Natural killer cell (primary cell): ENCODE results near the gene AATF. TPM values are rescaled to one million over a fixed set of nuclear protein-coding genes. Genes with fewer than 3 reads are reported as not detected.
A peak's percentile ranks its signal among the peaks of the same experiment; 100 is the strongest.

Source experiments
- ATAC-seq, 3 donors: fragments of 150-1000 bp in 2 of 3; fragments of 200-7000 bp in 1 of 3; cut with Tn5 transposase; 1 replicate in 1 of 3; 2 replicates in 2 of 3; pipeline ENCODE4 v1.10.0; 2021; ENCODE audit warnings: mild to moderate bottlenecking in 2 of 3, moderate library complexity in 2 of 3
- DNase-seq, 2 donors: peaks; one replicate each; pipeline versions ENCODE4 v3.0.0 to v3.0.0-alpha.2; 2013 to 2021; ENCODE audit warnings: mixed read lengths in 1 of 2
- H3K27ac ChIP-seq: one replicate; pipeline ENCODE4 v1.5.1; 2013; ENCODE audit warnings: mild to moderate bottlenecking, low read length
- H3K27me3 ChIP-seq: one replicate; pipeline ENCODE4 v1.6.1; 2013; ENCODE audit warnings: low read length; ENCODE audit not compliant: control insufficient read depth, insufficient read depth
- H3K36me3 ChIP-seq: one replicate; pipeline ENCODE4 v1.6.1; 2013; ENCODE audit warnings: low read length; ENCODE audit not compliant: control insufficient read depth, insufficient read depth
- H3K4me1 ChIP-seq: one replicate; pipeline ENCODE4 v1.6.1; 2013; ENCODE audit warnings: low read length; ENCODE audit not compliant: control insufficient read depth, insufficient read depth
- H3K4me3 ChIP-seq: one replicate; pipeline ENCODE4 v1.5.1; 2013; ENCODE audit warnings: low read length
- H3K9me3 ChIP-seq: one replicate; pipeline ENCODE4 v1.6.1; 2013; ENCODE audit warnings: low read length; ENCODE audit not compliant: control insufficient read depth, insufficient read depth
- H3K27ac Mint-ChIP-seq, 2 donors: one replicate each; pipeline ENCODE4 v1.8.0; 2022; ENCODE audit warnings: mild to moderate bottlenecking in 2 of 2, mixed read lengths in 2 of 2, moderate library complexity in 1 of 2
- H3K27me3 Mint-ChIP-seq, 2 donors: one replicate each; pipeline ENCODE4 v1.8.0; 2022; ENCODE audit warnings: low read depth in 2 of 2, mixed read lengths in 2 of 2
- H3K36me3 Mint-ChIP-seq: one replicate; pipeline ENCODE4 v1.8.0; 2022; ENCODE audit warnings: mixed read lengths
- H3K4me1 Mint-ChIP-seq, 2 donors: one replicate each; pipeline ENCODE4 v1.8.0; 2022; ENCODE audit warnings: mixed read lengths in 2 of 2
- H3K4me3 Mint-ChIP-seq: one replicate; pipeline ENCODE4 v1.8.0; 2022; ENCODE audit warnings: mild to moderate bottlenecking, moderate library complexity, mixed read lengths
- H3K9me3 Mint-ChIP-seq, 2 donors: one replicate each; pipeline ENCODE4 v1.8.0; 2022; ENCODE audit warnings: mixed read lengths in 2 of 2
- WGBS: methylation state at CpG from one replicate; pipeline ENCODE4 v1.1.7; 2013; ENCODE audit warnings: missing lambda C conversion rate; ENCODE audit not compliant: insufficient coverage; 5-methylcytosine and 5-hydroxymethylcytosine counted together
- intact Hi-C: fragments of 100-400 bp; cut with micrococcal nuclease; formaldehyde crosslinking; loops from one replicate; pipeline ENCODE4 v1.14.2; 2022
- total RNA-seq, 4 donors: library from RNA; stranded (reverse); fragments of 120-200 nt in 1 of 4; gene quantifications; one replicate each; pipeline versions ENCODE4 v1.2.3 to v1.2.4, GENCODE V29; 2013 to 2022
- TF ChIP-seq, protein P1 (sequence below): fragments of 200-600 bp; IDR thresholded peaks from one replicate; pipeline ENCODE4 v1.8.0; 2022; ENCODE audit warnings: antibody characterized with exemption

AATF gene
- total RNA-seq, 3 donors from 2014 or later (not counting 1 experiment from before 2014, with no cell fraction given): 60.1 to 67.2 (median 63.2) TPM

DNA sequence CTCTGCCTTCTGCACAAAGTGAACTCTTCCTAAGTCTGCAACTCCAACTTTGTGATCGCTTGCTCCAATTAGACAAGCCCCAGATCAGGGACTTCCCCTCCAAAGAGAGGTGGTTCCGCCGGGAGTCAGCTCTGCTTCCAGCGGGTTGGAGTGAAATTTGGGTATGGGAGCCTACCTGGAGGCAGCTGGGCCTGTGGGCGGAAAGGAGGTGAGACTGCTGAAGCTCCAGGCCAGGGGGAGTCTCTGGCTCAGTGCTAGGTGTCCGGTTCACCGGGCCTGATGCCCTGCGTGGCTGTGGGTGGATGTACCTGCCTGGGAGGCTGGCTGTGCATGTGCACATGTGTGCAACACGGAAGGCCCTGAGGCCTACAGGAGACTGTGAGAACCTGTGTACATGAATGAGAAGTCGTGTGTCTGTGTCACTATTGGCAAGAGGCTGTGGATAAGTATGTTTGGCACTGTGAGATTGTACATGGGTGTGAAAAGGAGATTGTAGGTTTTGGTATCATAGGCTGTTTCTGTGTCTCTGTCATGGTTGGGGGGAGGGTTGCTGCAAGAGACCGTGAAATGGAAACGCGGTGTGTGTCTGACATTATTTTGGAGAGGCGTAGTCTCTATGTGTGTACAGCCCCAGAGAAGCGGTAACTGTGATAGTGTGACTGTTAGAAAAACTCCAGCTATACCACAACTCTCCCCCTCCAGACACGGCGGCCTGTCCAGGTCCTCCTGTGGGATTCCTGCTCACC, 7.3 kb upstream of the AATF start:
- TF ChIP-seq, protein P1, sequence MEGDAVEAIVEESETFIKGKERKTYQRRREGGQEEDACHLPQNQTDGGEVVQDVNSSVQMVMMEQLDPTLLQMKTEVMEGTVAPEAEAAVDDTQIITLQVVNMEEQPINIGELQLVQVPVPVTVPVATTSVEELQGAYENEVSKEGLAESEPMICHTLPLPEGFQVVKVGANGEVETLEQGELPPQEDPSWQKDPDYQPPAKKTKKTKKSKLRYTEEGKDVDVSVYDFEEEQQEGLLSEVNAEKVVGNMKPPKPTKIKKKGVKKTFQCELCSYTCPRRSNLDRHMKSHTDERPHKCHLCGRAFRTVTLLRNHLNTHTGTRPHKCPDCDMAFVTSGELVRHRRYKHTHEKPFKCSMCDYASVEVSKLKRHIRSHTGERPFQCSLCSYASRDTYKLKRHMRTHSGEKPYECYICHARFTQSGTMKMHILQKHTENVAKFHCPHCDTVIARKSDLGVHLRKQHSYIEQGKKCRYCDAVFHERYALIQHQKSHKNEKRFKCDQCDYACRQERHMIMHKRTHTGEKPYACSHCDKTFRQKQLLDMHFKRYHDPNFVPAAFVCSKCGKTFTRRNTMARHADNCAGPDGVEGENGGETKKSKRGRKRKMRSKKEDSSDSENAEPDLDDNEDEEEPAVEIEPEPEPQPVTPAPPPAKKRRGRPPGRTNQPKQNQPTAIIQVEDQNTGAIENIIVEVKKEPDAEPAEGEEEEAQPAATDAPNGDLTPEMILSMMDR: no peak
- Histone ChIP-seq H3K27me3 (peaks cover 95% of the 10 kb centered on the region), H3K4me3 (no peak overlapping the region), H3K4me1 (peaks cover 59% of the 10 kb centered on the region), H3K36me3 (no peaks in the 10 kb centered on the region), H3K9me3 (peaks cover 8% of the 10 kb centered on the region), H3K27ac (no peak overlapping the region)
- Mint-ChIP-seq H3K4me3 (peak overlapping the region; percentile 56), H3K4me1 (peaks cover 24 to 47% of the 10 kb centered on the region in 2 donors), H3K9me3 (no peaks in the 10 kb centered on the region), H3K36me3 (no peaks in the 10 kb centered on the region), H3K27me3 (peaks cover 62 to 77% of the 10 kb centered on the region in 2 donors), H3K27ac (peak overlapping the region; percentile 1 to 22)
- DNase-seq (peak in 1 of 2 donors; percentile 26), ATAC-seq (peak in 2 of 3 donors; percentile 36 to 38)
- intact Hi-C loops: loop anchor here (10.0 kb wide), 2 partner anchors 217 to 1067 kb away; no protein-coding TSS in a partner anchor
- WGBS: 21% methylated on average over 15 of the region's 17 CpGs

DNA sequence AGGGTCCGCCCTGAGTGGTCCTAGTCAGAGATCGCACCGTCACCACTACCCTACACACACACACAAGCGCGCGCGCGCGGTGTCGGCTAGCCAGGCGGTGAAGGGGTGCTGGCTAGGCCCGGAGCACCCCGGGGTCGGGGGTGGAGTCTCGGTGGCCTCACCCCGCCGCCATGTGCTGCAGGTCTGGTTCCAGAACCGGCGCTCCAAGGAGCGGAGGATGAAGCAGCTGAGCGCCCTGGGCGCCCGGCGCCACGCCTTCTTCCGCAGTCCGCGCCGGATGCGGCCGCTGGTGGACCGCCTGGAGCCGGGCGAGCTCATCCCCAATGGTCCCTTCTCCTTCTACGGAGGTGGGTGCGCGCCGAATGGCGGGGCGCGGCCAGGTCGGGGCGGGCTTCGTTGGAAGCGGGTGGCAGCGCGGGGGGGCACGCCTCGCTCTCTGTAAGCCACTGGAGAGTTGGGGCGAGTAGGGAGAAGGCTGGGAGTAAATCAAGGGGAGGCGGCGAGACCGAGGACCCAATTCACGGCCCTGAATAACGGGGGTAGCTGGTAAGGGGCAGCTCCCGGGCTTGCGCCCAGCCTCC, 6.6 kb upstream of the AATF start:
- peak overlapping the region; percentile 10 for H3K4me3 ChIP-seq
- H3K27me3 ChIP-seq: peaks cover 96% of the 10 kb centered on the region
- H3K36me3 ChIP-seq: no peaks in the 10 kb centered on the region
- ATAC-seq: peak; percentile 16 to 23 (median 19)
- H3K4me1 ChIP-seq: peaks cover 53% of the 10 kb centered on the region
- H3K27me3 Mint-ChIP-seq: peaks cover 66 to 81% of the 10 kb centered on the region in 2 donors
- 9% methylated on average over 57 of the region's 57 CpGs for WGBS
- peaks cover 8% of the 10 kb centered on the region for H3K9me3 ChIP-seq
- intact Hi-C loops: loop anchor here (10.0 kb wide), 2 partner anchors 217 to 1067 kb away; no protein-coding TSS in a partner anchor
- TF ChIP-seq, protein P1: no peak
- peaks cover 24 to 40% of the 10 kb centered on the region in 2 donors for H3K4me1 Mint-ChIP-seq
- no peaks in the 10 kb centered on the region for H3K36me3 Mint-ChIP-seq
- no peak for DNase-seq
- no peak overlapping the region for H3K27ac ChIP-seq
- H3K27ac Mint-ChIP-seq: peak overlapping the region in 1 of 2 donors; percentile 22
- peak overlapping the region; percentile 56 for H3K4me3 Mint-ChIP-seq
- H3K9me3 Mint-ChIP-seq: no peaks in the 10 kb centered on the region

DNA sequence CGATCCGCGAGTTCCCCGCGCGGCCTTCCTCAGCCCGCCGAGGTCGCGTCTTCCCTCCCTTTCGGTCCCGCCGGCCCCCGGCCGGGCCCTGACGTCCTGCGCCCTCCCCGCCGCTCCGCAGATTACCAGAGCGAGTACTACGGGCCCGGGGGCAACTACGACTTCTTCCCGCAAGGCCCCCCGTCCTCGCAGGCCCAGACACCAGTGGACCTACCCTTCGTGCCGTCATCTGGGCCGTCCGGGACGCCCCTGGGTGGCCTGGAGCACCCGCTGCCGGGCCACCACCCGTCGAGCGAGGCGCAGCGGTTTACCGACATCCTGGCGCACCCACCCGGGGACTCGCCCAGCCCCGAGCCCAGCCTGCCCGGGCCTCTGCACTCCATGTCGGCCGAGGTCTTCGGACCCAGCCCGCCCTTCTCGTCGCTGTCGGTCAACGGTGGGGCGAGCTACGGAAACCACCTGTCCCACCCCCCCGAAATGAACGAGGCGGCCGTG, 6.1 kb upstream of the AATF start:
- ATAC-seq: peak; percentile 43 to 81 (median 56)
- intact Hi-C loops: loop anchor here (10.0 kb wide), 2 partner anchors 218 to 1068 kb away; no protein-coding TSS in a partner anchor
- H3K36me3 ChIP-seq: no peaks in the 10 kb centered on the region
- peaks cover 63 to 79% of the 10 kb centered on the region in 2 donors for H3K27me3 Mint-ChIP-seq
- H3K4me1 ChIP-seq: peaks cover 47% of the 10 kb centered on the region
- DNase-seq: peak; percentile 41 to 59
- H3K9me3 Mint-ChIP-seq: no peaks in the 10 kb centered on the region
- H3K4me3 Mint-ChIP-seq: peak overlapping the region; percentile 37
- H3K27ac ChIP-seq: no peak overlapping the region
- peaks cover 21 to 35% of the 10 kb centered on the region in 2 donors for H3K4me1 Mint-ChIP-seq
- peaks cover 8% of the 10 kb centered on the region for H3K9me3 ChIP-seq
- H3K4me3 ChIP-seq: no peak overlapping the region
- 7% methylated on average over 57 of the region's 59 CpGs for WGBS
- no peak overlapping the region for H3K27ac Mint-ChIP-seq
- H3K27me3 ChIP-seq: peaks cover 97% of the 10 kb centered on the region
- TF ChIP-seq, protein P1: no peak
- H3K36me3 Mint-ChIP-seq: no peaks in the 10 kb centered on the region
